IMR-90 (cell line): ENCODE results near the gene TMEM61. TPM values are rescaled to one million over a fixed set of nuclear protein-coding genes. Genes with fewer than 3 reads are reported as not detected.

Experiments
- ATAC-seq: fragments of 200-7000 bp; cut with Tn5 transposase; 2 replicates; pipeline ENCODE4 v1.9.1; 2020; ENCODE audit warnings: low read depth, mild to moderate bottlenecking, moderate library complexity
- BruUV-seq: library from RNA; stranded (reverse); fragments of 400-500 nt; replicated peaks from 2 replicates; lab custom pipeline; 2021; lab: Mats Ljungman, UMichigan
- CTCF ChIA-PET: fragments of 300-600 bp; formaldehyde crosslinking; extraction: SDS; loops from one replicate; lab custom pipeline; 2021; ENCODE audit warnings: antibody characterized with exemption; lab: Yijun Ruan, JAX
- POLR2A ChIA-PET: fragments of 300-600 bp; sonication (Branson Sonifier 250); formaldehyde crosslinking; loops from one replicate; lab custom pipeline; 2022; ENCODE audit warnings: antibody characterized with exemption; ENCODE audit not compliant: unreplicated experiment; lab: Charles Lee
- DNase-seq: peaks from one replicate; pipeline ENCODE4 v3.0.0; 2013
- H2AFZ ChIP-seq: replicated peaks from 2 replicates; pipeline ENCODE3; 2013; ENCODE audit warnings: low read length, mild to moderate bottlenecking; ENCODE audit not compliant: poor library complexity
- H2AK5ac ChIP-seq: 2 replicates; pipeline ENCODE4 v1.6.1; 2013; ENCODE audit warnings: low read depth, low read length, inconsistent platforms
- H2AK9ac ChIP-seq: replicated peaks from 2 replicates; pipeline ENCODE3; 2013; ENCODE audit warnings: mild to moderate bottlenecking, low read depth, low read length, moderate library complexity; ENCODE audit not compliant: poor library complexity
- H2BK120ac ChIP-seq: 2 replicates; pipeline ENCODE4 v1.6.1; 2013; ENCODE audit warnings: low read depth, low read length, inconsistent platforms
- H2BK15ac ChIP-seq: 3 replicates; pipeline ENCODE4 v1.6.1; 2013; ENCODE audit warnings: low read depth, low read length, inconsistent platforms
- H2BK20ac ChIP-seq: 2 replicates; pipeline ENCODE4 v1.6.1; 2013; ENCODE audit warnings: low read depth, mild to moderate bottlenecking, inconsistent platforms, low read length, moderate library complexity
- H2BK5ac ChIP-seq: 2 replicates; pipeline ENCODE4 v1.6.1; 2013; ENCODE audit warnings: mild to moderate bottlenecking, low read depth, low read length, inconsistent platforms; ENCODE audit not compliant: poor library complexity, severe bottlenecking
- H3K14ac ChIP-seq: replicated peaks from 2 replicates; pipeline ENCODE4 v1.6.1; 2013; ENCODE audit warnings: low read depth, low read length, inconsistent platforms
- H3K18ac ChIP-seq: 2 replicates; pipeline ENCODE4 v1.6.1; 2013; ENCODE audit warnings: low read depth, low read length, control low read depth
- H3K23ac ChIP-seq: 2 replicates; pipeline ENCODE4 v1.6.1; 2013; ENCODE audit warnings: low read depth, low read length, inconsistent platforms
- H3K27ac ChIP-seq: 2 replicates; pipeline ENCODE4 v1.5.1; 2013; ENCODE audit warnings: mild to moderate bottlenecking, control low read depth, low read length; ENCODE audit not compliant: insufficient read depth
- H3K27me3 ChIP-seq: 2 replicates; pipeline ENCODE4 v1.6.1; 2013; ENCODE audit warnings: low read length; ENCODE audit not compliant: control insufficient read depth, insufficient read depth
- H3K36me3 ChIP-seq: 2 replicates; pipeline ENCODE4 v1.6.1; 2013; ENCODE audit warnings: low read length, mixed read lengths; ENCODE audit not compliant: control insufficient read depth, insufficient read depth
- H3K4ac ChIP-seq: 2 replicates; pipeline ENCODE4 v1.6.1; 2013; ENCODE audit warnings: low read depth, low read length, inconsistent platforms
- H3K4me1 ChIP-seq: 2 replicates; pipeline ENCODE4 v1.6.1; 2013; ENCODE audit warnings: low read length, mixed read lengths; ENCODE audit not compliant: control insufficient read depth, insufficient read depth
- H3K4me2 ChIP-seq: 2 replicates; pipeline ENCODE4 v1.6.1; 2013; ENCODE audit warnings: low read depth, mild to moderate bottlenecking, control low read depth, low read length, moderate library complexity
- H3K4me3 ChIP-seq: 2 replicates; pipeline ENCODE4 v1.5.1; 2013; ENCODE audit warnings: low read depth, mild to moderate bottlenecking, control low read depth, low read length, moderate library complexity; ENCODE audit not compliant: insufficient read depth
- H3K56ac ChIP-seq: 2 replicates; pipeline ENCODE4 v1.6.1; 2013; ENCODE audit warnings: low read length, inconsistent platforms; ENCODE audit not compliant: insufficient read depth; ENCODE audit errors: extremely low read depth
- H3K79me1 ChIP-seq, 2 experiments: 2 replicates each; pipeline ENCODE4 v1.6.1; 2013; ENCODE audit warnings: low read length in 2 of 2, inconsistent platforms in 1 of 2, low read depth in 1 of 2
- H3K9ac ChIP-seq: 2 replicates; pipeline ENCODE4 v1.6.1; 2013; ENCODE audit warnings: low read depth, low read length, control low read depth
- H3K9me1 ChIP-seq: 2 replicates; pipeline ENCODE4 v1.6.1; 2013; ENCODE audit warnings: low read length, inconsistent platforms; ENCODE audit not compliant: insufficient read depth
- H3K9me3 ChIP-seq: 2 replicates; pipeline ENCODE4 v1.6.1; 2013; ENCODE audit warnings: low read length; ENCODE audit not compliant: control insufficient read depth, insufficient read depth
- H4K20me1 ChIP-seq: 2 replicates; pipeline ENCODE4 v1.6.1; 2013; ENCODE audit warnings: low read length, inconsistent platforms; ENCODE audit not compliant: insufficient read depth
- H4K5ac ChIP-seq: 2 replicates; pipeline ENCODE4 v1.6.1; 2013; ENCODE audit warnings: mild to moderate bottlenecking, low read depth, low read length, control low read depth
- H4K8ac ChIP-seq, 2 experiments: 2 replicates each; pipeline ENCODE4 v1.6.1; 2013; ENCODE audit warnings: low read depth in 2 of 2, low read length in 2 of 2, control low read depth in 1 of 2, inconsistent platforms in 1 of 2
- H4K91ac ChIP-seq: 2 replicates; pipeline ENCODE4 v1.6.1; 2013; ENCODE audit warnings: low read depth, low read length, inconsistent platforms; ENCODE audit not compliant: insufficient read depth
- WGBS, 2 experiments: methylation state at CpG; one replicate each; pipeline versions ENCODE4 v1.1.5 to v1.1.7; 2013; ENCODE audit warnings: missing lambda C conversion rate in 2 of 2; ENCODE audit not compliant: insufficient read length in 1 of 2; ENCODE audit errors: extremely low coverage in 2 of 2; 5-methylcytosine and 5-hydroxymethylcytosine counted together
- dilution Hi-C: fragments of 300-500 bp; cut with HindIII; formaldehyde crosslinking; loops from one replicate; pipeline ENCODE4 v1.14.3; 2018; ENCODE audit warnings: low sequenced_read_pairs; ENCODE audit not compliant: unreplicated experiment
- in situ Hi-C: fragments of 300-500 bp; cut with MboI; formaldehyde crosslinking; loops from 3 replicates; pipeline ENCODE4 v1.14.3; 2019; ENCODE audit warnings: low sequenced_read_pairs, inconsistent platforms, mixed read lengths
- intact Hi-C: fragments of 100-400 bp; cut with micrococcal nuclease; formaldehyde crosslinking; loops from 2 replicates; pipeline ENCODE4 v1.10.0; 2022
- polyA plus RNA-seq, 3 experiments: library from polyadenylated mRNA; depleted of rRNA; stranded (reverse); fragments of >200 nt; gene quantifications; 2 replicates each; pipeline ENCODE4 v1.2.3, GENCODE V29; 2012; ENCODE audit warnings: low replicate concordance in 1 of 3
- total RNA-seq: library from RNA; depleted of rRNA; stranded (reverse); fragments of >200 nt; gene quantifications from 2 replicates; pipeline ENCODE4 v1.2.3, GENCODE V29; 2012
- TF ChIP-seq, protein P1 (sequence below): conservative IDR thresholded peaks from 2 replicates; pipeline ENCODE4 v1.5.1; 2012; ENCODE audit warnings: mild to moderate bottlenecking, low read depth, low read length, improper control_type of control experiment

TMEM61 gene
- total and polyA plus RNA-seq, 2 of the 4 experiments (the other 2 are of a cell fraction), result not detected

DNA sequence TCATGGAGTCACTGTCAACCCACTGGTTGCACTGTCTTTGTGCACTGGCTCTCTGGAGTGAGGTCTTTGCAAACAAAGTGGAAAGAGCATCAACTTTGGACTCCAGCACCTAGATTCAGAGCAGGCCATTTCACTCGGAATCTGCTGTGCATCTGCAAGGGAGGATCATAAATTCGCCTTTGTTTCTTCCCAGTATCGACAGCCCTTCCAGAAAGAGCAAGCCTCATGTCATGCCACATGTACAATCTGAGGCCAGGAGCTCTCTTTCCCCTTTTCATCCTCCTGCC, 58.1 kb downstream of the TMEM61 start:
- H3K36me3 ChIP-seq, result no peaks in the 10 kb centered on the region
- no peak overlapping the region for H3K56ac ChIP-seq
- no peak overlapping the region for H4K91ac ChIP-seq
- no peak overlapping the region for H2BK20ac ChIP-seq
- peaks cover 2% of the 10 kb centered on the region; the same call in 1 of the 2 replicates for H3K4me1 ChIP-seq
- peak overlapping the region; percentile 32 for H2AFZ ChIP-seq
- H3K23ac ChIP-seq, result no peak overlapping the region
- no peak overlapping the region for H2BK15ac ChIP-seq
- H3K4ac ChIP-seq, result no peak overlapping the region
- no peak overlapping the region for H3K4me3 ChIP-seq
- dilution Hi-C loops, result no loop called here
- H2BK120ac ChIP-seq, result no peak overlapping the region
- POLR2A ChIA-PET, result no interaction called here
- H3K14ac ChIP-seq, result no peak overlapping the region
- peaks cover 3% of the 10 kb centered on the region; the same call in 1 of the 2 replicates for H3K9me1 ChIP-seq
- H3K9me3 ChIP-seq, result no peaks in the 10 kb centered on the region
- no peak overlapping the region for H4K8ac ChIP-seq
- no peak overlapping the region for H3K27ac ChIP-seq
- intact Hi-C loops, result no loop called here
- H3K18ac ChIP-seq, result no peak overlapping the region
- 0 out of 2 replicates have a peak, but pooled peaks cover 4% of the 10 kb centered on the region for H4K20me1 ChIP-seq
- no TSS peak for BruUV-seq
- H3K27me3 ChIP-seq, result peaks cover 86% of the 10 kb centered on the region
- no CpG with 5 or more reads among the region's 3 CpGs for WGBS, 2 experiments
- no peak for DNase-seq
- no peak overlapping the region for H2BK5ac ChIP-seq
- TF ChIP-seq, protein P1, sequence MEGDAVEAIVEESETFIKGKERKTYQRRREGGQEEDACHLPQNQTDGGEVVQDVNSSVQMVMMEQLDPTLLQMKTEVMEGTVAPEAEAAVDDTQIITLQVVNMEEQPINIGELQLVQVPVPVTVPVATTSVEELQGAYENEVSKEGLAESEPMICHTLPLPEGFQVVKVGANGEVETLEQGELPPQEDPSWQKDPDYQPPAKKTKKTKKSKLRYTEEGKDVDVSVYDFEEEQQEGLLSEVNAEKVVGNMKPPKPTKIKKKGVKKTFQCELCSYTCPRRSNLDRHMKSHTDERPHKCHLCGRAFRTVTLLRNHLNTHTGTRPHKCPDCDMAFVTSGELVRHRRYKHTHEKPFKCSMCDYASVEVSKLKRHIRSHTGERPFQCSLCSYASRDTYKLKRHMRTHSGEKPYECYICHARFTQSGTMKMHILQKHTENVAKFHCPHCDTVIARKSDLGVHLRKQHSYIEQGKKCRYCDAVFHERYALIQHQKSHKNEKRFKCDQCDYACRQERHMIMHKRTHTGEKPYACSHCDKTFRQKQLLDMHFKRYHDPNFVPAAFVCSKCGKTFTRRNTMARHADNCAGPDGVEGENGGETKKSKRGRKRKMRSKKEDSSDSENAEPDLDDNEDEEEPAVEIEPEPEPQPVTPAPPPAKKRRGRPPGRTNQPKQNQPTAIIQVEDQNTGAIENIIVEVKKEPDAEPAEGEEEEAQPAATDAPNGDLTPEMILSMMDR, result no peak
- ATAC-seq, result no peak
- CTCF ChIA-PET, result no interaction called here
- H3K79me1 ChIP-seq, result no peaks in the 10 kb centered on the region
- H3K9ac ChIP-seq, result no peak overlapping the region
- H4K5ac ChIP-seq, result no peak overlapping the region
- H3K4me2 ChIP-seq, result no peak overlapping the region
- H2AK5ac ChIP-seq, result no peak overlapping the region
- in situ Hi-C loops, result no loop called here
- H2AK9ac ChIP-seq, result no peak overlapping the region
